BJ (cell line): Measurements from ENCODE around the gene LRP2. TPM values are rescaled to one million over a fixed set of nuclear protein-coding genes. Genes with fewer than 3 reads are reported as not detected.
A peak's percentile ranks its signal among the peaks of the same experiment; 100 is the strongest.

Source experiments
- CTCF ChIA-PET: fragments of 350-600 bp; formaldehyde crosslinking; extraction: SDS; loops from one replicate; lab custom pipeline; 2021; ENCODE audit warnings: antibody characterized with exemption, inconsistent platforms; lab: Yijun Ruan, JAX
- POLR2A ChIA-PET: fragments of 300-600 bp; sonication (Branson Sonifier 250); formaldehyde crosslinking; extraction: SDS; loops from one replicate; lab custom pipeline; 2021; ENCODE audit warnings: antibody characterized with exemption; lab: Charles Lee
- DNase-seq: peaks from one replicate; pipeline ENCODE4 v3.0.0-alpha.2; 2011; ENCODE audit warnings: low read depth
- H3K27me3 ChIP-seq: 2 replicates; pipeline ENCODE4 v1.6.0; 2011; ENCODE audit warnings: low read length; ENCODE audit not compliant: control insufficient read depth, insufficient read depth
- H3K36me3 ChIP-seq: 2 replicates; pipeline ENCODE4 v1.5.1; 2011; ENCODE audit warnings: low read length; ENCODE audit not compliant: control insufficient read depth, insufficient read depth
- H3K4me3 ChIP-seq: 2 replicates; pipeline ENCODE4 v1.5.1; 2011; ENCODE audit warnings: low read depth, mild to moderate bottlenecking, control low read depth, low read length
- CTCF ChIP-seq: IDR thresholded peaks from 2 replicates; pipeline ENCODE4 v1.5.1; 2011; ENCODE audit warnings: low read depth, mild to moderate bottlenecking, control low read depth, inconsistent platforms, low read length, moderate library complexity; ENCODE audit not compliant: insufficient read depth
- polyA plus RNA-seq: library from polyadenylated mRNA; depleted of rRNA; stranded (reverse); fragments of >200 nt; gene quantifications from 2 replicates; pipeline ENCODE4 v1.2.3, GENCODE V29; 2011

LRP2 gene
- polyA plus RNA-seq, 1 experiment: not detected

- Histone ChIP-seq H3K4me3 (0 out of 2 replicates have a peak overlapping the region, but pooled peaks have one; percentile 7), H3K27me3 (peaks cover 23% of the 10 kb centered on the region), H3K36me3 (no peaks in the 10 kb centered on the region)
- ChIA-PET CTCF (no interaction called here), POLR2A (no interaction called here)
- DNase-seq: no peak
- TF ChIP-seq CTCF: no peak
These were observed 622 bp downstream of the LRP2 start for GRCh38 chr2:169361706-169362117.

- H3K36me3 ChIP-seq: no peaks in the 10 kb centered on the region
- POLR2A ChIA-PET: no interaction called here
- no peak for TF ChIP-seq CTCF
- no peak overlapping the region for H3K4me3 ChIP-seq
- CTCF ChIA-PET: no interaction called here
- no peak for DNase-seq
- peaks cover 23% of the 10 kb centered on the region for H3K27me3 ChIP-seq
These were observed 1.2 kb downstream of the LRP2 start for GRCh38 chr2:169360984-169361705.

GRCh38 chr2:169358016-169358415 is 4.3 kb downstream of the LRP2 start:
- ChIA-PET CTCF (no interaction called here), POLR2A (no interaction called here)
- Histone ChIP-seq H3K36me3 (no peaks in the 10 kb centered on the region), H3K4me3 (no peak overlapping the region), H3K27me3 (peaks cover 15% of the 10 kb centered on the region)
- TF ChIP-seq CTCF: no peak
- no peak for DNase-seq

GRCh38 chr2:169354244-169354643 is 8.1 kb downstream of the LRP2 start:
- Histone ChIP-seq H3K4me3 (no peak overlapping the region), H3K27me3 (no peaks in the 10 kb centered on the region), H3K36me3 (no peaks in the 10 kb centered on the region)
- TF ChIP-seq CTCF: no peak
- DNase-seq: no peak
- POLR2A ChIA-PET: no interaction called here
- CTCF ChIA-PET: no interaction called here

- ChIA-PET POLR2A (no interaction called here), CTCF (no interaction called here)
- DNase-seq: no peak
- Histone ChIP-seq H3K36me3 (no peaks in the 10 kb centered on the region), H3K4me3 (no peak overlapping the region), H3K27me3 (no peaks in the 10 kb centered on the region)
- no peak for TF ChIP-seq CTCF
These were observed 10.6 kb downstream of the LRP2 start for GRCh38 chr2:169351725-169352124.
